ENCODE data around the gene PWWP2B. TPM values are rescaled to one million over a fixed set of nuclear protein-coding genes. Genes with fewer than 3 reads are reported as not detected.

PWWP2B gene
- total and polyA plus RNA-seq, 2 of the 8 experiments (the other 6 are each of a cell fraction or from before 2014, with no cell fraction given): 5.3 to 10.8 TPM

- no peak overlapping the region for H3K18ac ChIP-seq (ENCODE audit: extremely low read depth, low read length)
- peaks cover 0 to 14% of the 10 kb centered on the region in 2 experiments for H4K20me1 ChIP-seq (replicated peaks in 1 of 2; ENCODE audit: control insufficient read depth in 1 of 2, insufficient read depth in 2 of 2, low read length in 2 of 2)
- 0 out of 2 replicates have a peak, but pooled peaks cover 2% of the 10 kb centered on the region for H3K79me1 ChIP-seq (ENCODE audit: low read depth, low read length)
- WGBS, 2 experiments (ENCODE audit: extremely low coverage in 1 of 2, insufficient coverage in 1 of 2, insufficient read length in 1 of 2, insufficient replicate concordance in 2 of 2, low coverage in 1 of 2, low lambda C conversion rate in 2 of 2, missing lambda C conversion rate in 1 of 2): 96% methylated on average over 61 of the region's 61 CpGs; no CpG with 5 or more reads in 1 of the 2 experiments
- H3K4ac ChIP-seq (replicated peaks; ENCODE audit: insufficient read length, low read depth, low read length): peak overlapping the region; percentile 3
- H3K79me2 ChIP-seq (ENCODE audit: control insufficient read depth in 1 of 2, insufficient read depth in 2 of 2, low read length in 2 of 2): no peaks in the 10 kb centered on the region
- H4K91ac ChIP-seq (replicated peaks; ENCODE audit: insufficient read length, low read length): peak overlapping the region; percentile 45
- H3K9me3 ChIP-seq (ENCODE audit: insufficient read depth in 2 of 2, low read depth in 1 of 2, low read length in 1 of 2): peaks cover 0 to 5% of the 10 kb centered on the region in 2 experiments; a peak in 1 of 4 replicates
- H3K23ac ChIP-seq (ENCODE audit: insufficient read length): no peak overlapping the region
- H3K27me3 ChIP-seq (replicated peaks in 1 of 4; ENCODE audit: control insufficient read depth in 3 of 4, extremely low read depth in 1 of 4, insufficient read depth in 3 of 4, low read length in 3 of 4): no peaks in the 10 kb centered on the region
- H3K27ac ChIP-seq (ENCODE audit: low read depth, low read length): no peak overlapping the region
- H2BK20ac ChIP-seq (ENCODE audit: low read length): no peak overlapping the region
- peak overlapping the region; percentile 20; the same call in 1 of the 2 replicates for H2BK15ac ChIP-seq (ENCODE audit: low read length)
- peak overlapping the region; percentile 94; the same call in 1 of the 2 replicates for H2BK12ac ChIP-seq (ENCODE audit: low read depth, low read length)
- no peak for FAIRE-seq
- no peaks in the 10 kb centered on the region; a peak in 1 of 8 replicates for H3K36me3 ChIP-seq (ENCODE audit: control insufficient read depth in 2 of 4, insufficient read depth in 4 of 4, low read length in 3 of 4)
- no peak overlapping the region for H3K4me2 ChIP-seq (ENCODE audit: insufficient read depth in 1 of 2, low read depth in 2 of 2, low read length in 2 of 2)
- no peak overlapping the region for H3K56ac ChIP-seq (replicated peaks; ENCODE audit: insufficient read length, low read depth, low read length)
- TF ChIP-seq POLR2AphosphoS5 (IDR thresholded peaks at IDR 0.05; ENCODE audit: low read depth, low read length) (no peak), MAX (IDR thresholded peaks at IDR 0.05) (peak; percentile 32), TAF1 (IDR thresholded peaks at IDR 0.05; ENCODE audit: low read depth, low read length) (no peak), RAD21 (IDR thresholded peaks at IDR 0.05 in 1 of 2, conservative IDR thresholded peaks at IDR 0.05 in 1 of 2; ENCODE audit: low read depth in 2 of 2, low read length in 2 of 2) (no peak)
- TF ChIP-seq, protein P1, sequence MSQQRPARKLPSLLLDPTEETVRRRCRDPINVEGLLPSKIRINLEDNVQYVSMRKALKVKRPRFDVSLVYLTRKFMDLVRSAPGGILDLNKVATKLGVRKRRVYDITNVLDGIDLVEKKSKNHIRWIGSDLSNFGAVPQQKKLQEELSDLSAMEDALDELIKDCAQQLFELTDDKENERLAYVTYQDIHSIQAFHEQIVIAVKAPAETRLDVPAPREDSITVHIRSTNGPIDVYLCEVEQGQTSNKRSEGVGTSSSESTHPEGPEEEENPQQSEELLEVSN (IDR thresholded peaks at IDR 0.05): no peak
- CTCF ChIA-PET (ENCODE audit: partially characterized antibody): interaction anchor here (0.9 to 1.0 kb wide), 2 partner anchors 19 to 20 kb away, joined by 3 read pairs; no protein-coding TSS in a partner anchor
- no peak overlapping the region for H2BK120ac ChIP-seq (replicated peaks; ENCODE audit: low read depth, low read length)
- no peak overlapping the region for H2AFZ ChIP-seq (ENCODE audit: low read length)
- H4K8ac ChIP-seq (ENCODE audit: extremely low read depth, insufficient read depth, low read length): no peak overlapping the region
- peak overlapping the region; percentile 72 for H2BK5ac ChIP-seq (ENCODE audit: low read depth, low read length)
- no peak overlapping the region for H3K9ac ChIP-seq (replicated peaks in 1 of 4; ENCODE audit: extremely low read depth in 1 of 4, low read depth in 3 of 4, low read length in 3 of 4)
- H3K4me1 ChIP-seq (replicated peaks in 1 of 4; ENCODE audit: control insufficient read depth in 3 of 4, insufficient read depth in 4 of 4, low read length in 3 of 4): peaks cover 0 to 17% (median 9%) of the 10 kb centered on the region in 4 experiments; a peak in 6 of 7 replicates
- H3K23me2 ChIP-seq (ENCODE audit: low read depth, low read length): peaks cover 11% of the 10 kb centered on the region; the same call in 1 of the 2 replicates
- POLR2A ChIA-PET (ENCODE audit: partially characterized antibody): interaction anchor here (1.8 kb wide), 1 partner anchor 12 kb away, joined by 10 read pairs; no protein-coding TSS in a partner anchor
- H2AK5ac ChIP-seq (ENCODE audit: low read depth, low read length): peak overlapping the region; percentile 3; the same call in 1 of the 2 replicates
- H3K14ac ChIP-seq (ENCODE audit: insufficient read length): no peak overlapping the region
- DNase-seq (ENCODE audit: low read depth in 1 of 2, low spot score in 2 of 2): no peak
- no peak overlapping the region for H3K4me3 ChIP-seq (ENCODE audit: extremely low read depth in 1 of 4, insufficient read depth in 2 of 4, low read depth in 3 of 4, low read length in 4 of 4)
- no peak overlapping the region for H4K5ac ChIP-seq (ENCODE audit: insufficient read length, low read depth, low read length)
Measured at GRCh38 chr10:132425029-132425756, 28.2 kb downstream of the PWWP2B start.

Measured in H1 (cell line).